ENCODE results near the gene CDCA5. TPM values are rescaled to one million over a fixed set of nuclear protein-coding genes. Genes with fewer than 3 reads are reported as not detected.

The CDCA5 gene
- total RNA-seq, 4 donors from 2014 or later = 0.36 to 1.3 (median 1.00) TPM; not detected in 1

GRCh38 chr11:65100674-65101350, 17.0 kb upstream of the CDCA5 start:
- DNase-seq (no peak), ATAC-seq (no peak)
- H3K9me3 ChIP-seq = no peaks in the 10 kb centered on the region
- peak overlapping the region; percentile 2 to 68 (median 38) for H3K27ac ChIP-seq
- H3K27me3 ChIP-seq = no peaks in the 10 kb centered on the region
- TF ChIP-seq POLR2A (IDR thresholded peaks at IDR 0.05) (no peak), CTCF (IDR thresholded peaks at IDR 0.05 in 4 of 5, conservative IDR thresholded peaks at IDR 0.05 in 1 of 5) (no peak)
- intact Hi-C loops (cut with DNase I; ENCODE audit: low total_unique reads) (no loop called here), in situ Hi-C loops (cut with MboI; ENCODE audit: low sequenced_read_pairs in 4 of 4) (no loop called here)
- H3K4me3 ChIP-seq = no peak overlapping the region
- H3K4me1 ChIP-seq = peaks cover 61 to 63% of the 10 kb centered on the region in 2 donors
- no peaks in the 10 kb centered on the region for H3K36me3 ChIP-seq

GRCh38 chr11:65096926-65097325, 13.1 kb upstream of the CDCA5 start:
- peaks cover 37 to 38% of the 10 kb centered on the region in 2 donors for H3K4me1 ChIP-seq
- in situ Hi-C loops (cut with MboI; ENCODE audit: low sequenced_read_pairs in 4 of 4) = no loop called here
- no peaks in the 10 kb centered on the region for H3K27me3 ChIP-seq
- TF ChIP-seq POLR2A (IDR thresholded peaks at IDR 0.05) = no peak
- TF ChIP-seq CTCF (IDR thresholded peaks at IDR 0.05 in 4 of 5, conservative IDR thresholded peaks at IDR 0.05 in 1 of 5) = no peak
- intact Hi-C loops (cut with DNase I; ENCODE audit: low total_unique reads) = loop anchor here (1.0 to 5.0 kb wide), 4 partner anchors 13 to 180 kb away; partner anchors contain the start of genes ATG2A, CDCA5, SNX15 and ZFPL1
- no peaks in the 10 kb centered on the region for H3K9me3 ChIP-seq
- ATAC-seq = peak in 1 of 2 donors; percentile 5
- no peak for DNase-seq
- H3K27ac ChIP-seq = peak overlapping the region; percentile 91 to 97 (median 93)
- H3K4me3 ChIP-seq = peak overlapping the region; percentile 88 to 96 (median 89)
- H3K36me3 ChIP-seq = no peaks in the 10 kb centered on the region

- Histone ChIP-seq H3K4me1 (peaks cover 34 to 36% of the 10 kb centered on the region in 2 donors), H3K4me3 (peak within 1 kb of the TSS; percentile 88 to 96 (median 89)), H3K36me3 (no peaks in the 10 kb centered on the region), H3K9me3 (no peaks in the 10 kb centered on the region), H3K27ac (peak within 1 kb of the TSS; percentile 91 to 97 (median 93)), H3K27me3 (no peaks in the 10 kb centered on the region)
- ATAC-seq (peak; percentile 93 to 96), DNase-seq (peak; percentile 81 to 88)
- in situ Hi-C loops (cut with MboI; ENCODE audit: low sequenced_read_pairs in 4 of 4) = no loop called here
- peak in 3 of 5 experiments; percentile 12 to 48 (median 32) for TF ChIP-seq CTCF (IDR thresholded peaks at IDR 0.05 in 4 of 5, conservative IDR thresholded peaks at IDR 0.05 in 1 of 5)
- peak; percentile 47 to 72 for TF ChIP-seq POLR2A (IDR thresholded peaks at IDR 0.05)
- intact Hi-C loops (cut with DNase I; ENCODE audit: low total_unique reads) = loop anchor here (1.0 to 5.0 kb wide), 4 partner anchors 12 to 179 kb away; partner anchors contain the start of genes ATG2A, CDCA5, SNX15 and ZFPL1
These were observed 12.3 kb upstream of the CDCA5 start, which contains the start of gene VPS51 for GRCh38 chr11:65095974-65096806. Gene VPS51 (plus strand): TSS chr11:65096214. CDS start chr11:65096251, 37 bp downstream.

DNA sequence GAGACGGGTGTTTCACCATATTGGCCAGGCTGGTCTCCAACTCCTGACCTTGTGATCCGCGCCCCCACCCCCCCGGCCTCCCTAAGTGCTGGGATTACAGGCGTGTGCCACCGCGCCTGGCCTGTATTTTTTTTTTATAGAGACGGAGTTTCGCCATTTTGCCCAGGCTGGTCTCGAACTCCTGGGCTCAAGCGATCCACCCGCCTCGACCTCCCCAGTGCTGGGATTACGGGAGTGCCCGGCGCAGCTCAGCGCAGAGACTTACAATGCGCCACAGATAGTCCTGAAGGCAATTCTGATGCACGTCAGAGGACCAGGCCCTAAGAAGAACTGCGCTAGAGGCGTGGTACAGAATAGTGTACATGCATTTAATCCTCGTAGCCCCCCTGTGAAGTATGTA, 11.6 kb upstream of the CDCA5 start:
- intact Hi-C loops (cut with DNase I; ENCODE audit: low total_unique reads) = loop anchor here (5.0 kb wide), 2 partner anchors 68 to 178 kb away; partner anchors contain the start of genes ATG2A and SNX15
- peak overlapping the region; percentile 91 to 97 (median 93) for H3K27ac ChIP-seq

More for the DNA sequence above, 11.6 kb upstream of the CDCA5 start:
- H3K4me1 ChIP-seq = peaks cover 29 to 33% of the 10 kb centered on the region in 2 donors
- TF ChIP-seq CTCF (IDR thresholded peaks at IDR 0.05 in 4 of 5, conservative IDR thresholded peaks at IDR 0.05 in 1 of 5) = no peak
- TF ChIP-seq POLR2A (IDR thresholded peaks at IDR 0.05) = no peak
- peak overlapping the region; percentile 88 to 96 (median 89) for H3K4me3 ChIP-seq
- ATAC-seq (no peak), DNase-seq (no peak)
- no peaks in the 10 kb centered on the region for H3K36me3 ChIP-seq
- no peaks in the 10 kb centered on the region for H3K27me3 ChIP-seq
- in situ Hi-C loops (cut with MboI; ENCODE audit: low sequenced_read_pairs in 4 of 4) = no loop called here
- no peaks in the 10 kb centered on the region for H3K9me3 ChIP-seq

Data from gastrocnemius medialis (tissue), 4 donors.